ENCODE measurements around the gene GH2. TPM values are rescaled to one million over a fixed set of nuclear protein-coding genes. Genes with fewer than 3 reads are reported as not detected.
A peak's percentile ranks its signal among the peaks of the same experiment; 100 is the strongest.
"Not testable (repeated sequence)": the region's sequence is repeated elsewhere in the genome, so short reads cannot be mapped to it uniquely, and the experiment has no call there.

The GH2 gene
- total RNA-seq, 3 donors from 2014 or later (not counting 1 experiment from before 2014, with no cell fraction given): not detected

GRCh38 chr17:63903787-63904201 is 22.1 kb upstream of the GH2 start:
- H3K4me3 Mint-ChIP-seq; H3K4me3 ChIP-seq (ENCODE audit: low read length); H3K27me3 Mint-ChIP-seq (ENCODE audit: low read depth in 2 of 2); H3K36me3 Mint-ChIP-seq; H3K4me1 Mint-ChIP-seq; H3K4me1 ChIP-seq (ENCODE audit: control insufficient read depth, insufficient read depth, low read length); H3K9me3 ChIP-seq (ENCODE audit: control insufficient read depth, insufficient read depth, low read length); H3K9me3 Mint-ChIP-seq; intact Hi-C loops (cut with micrococcal nuclease); H3K27ac ChIP-seq (ENCODE audit: low read length); H3K27me3 ChIP-seq (ENCODE audit: control insufficient read depth, insufficient read depth, low read length); H3K36me3 ChIP-seq (ENCODE audit: control insufficient read depth, insufficient read depth, low read length); H3K27ac Mint-ChIP-seq: not testable (repeated sequence)
- WGBS (ENCODE audit: insufficient coverage): 25% methylated on average over 5 of the region's 5 CpGs
- TF ChIP-seq CTCF (IDR thresholded peaks at IDR 0.05): peak; percentile 57
- ATAC-seq: peak; percentile 62 to 80 (median 73)
- peak in 1 of 2 donors; percentile 56 for DNase-seq

DNA sequence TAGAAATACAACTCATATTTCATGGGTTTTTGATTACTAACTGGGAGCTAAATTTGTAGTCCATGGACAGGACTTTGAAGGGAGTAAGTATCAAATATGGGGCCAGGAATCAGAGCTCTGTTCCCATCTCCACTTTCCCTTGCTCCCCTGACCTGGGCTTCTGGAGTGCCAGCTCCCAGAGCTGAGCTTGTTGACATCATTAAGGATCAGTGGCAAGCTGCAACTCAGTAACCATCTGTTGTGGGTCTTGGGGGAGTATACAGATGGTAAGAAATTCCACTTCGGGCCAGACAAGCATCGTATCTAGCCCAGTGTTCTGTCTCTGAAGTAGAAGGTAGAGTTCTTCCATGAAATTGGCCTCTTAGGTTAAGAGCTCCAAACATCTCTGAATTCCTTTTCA is 20.2 kb upstream of the GH2 start:
- DNase-seq; H3K36me3 Mint-ChIP-seq; H3K4me1 ChIP-seq (ENCODE audit: control insufficient read depth, insufficient read depth, low read length); H3K4me3 ChIP-seq (ENCODE audit: low read length); H3K27me3 ChIP-seq (ENCODE audit: control insufficient read depth, insufficient read depth, low read length); H3K4me3 Mint-ChIP-seq; intact Hi-C loops (cut with micrococcal nuclease); ATAC-seq; H3K27ac Mint-ChIP-seq; H3K36me3 ChIP-seq (ENCODE audit: control insufficient read depth, insufficient read depth, low read length); H3K9me3 Mint-ChIP-seq; H3K4me1 Mint-ChIP-seq; H3K27ac ChIP-seq (ENCODE audit: low read length); H3K27me3 Mint-ChIP-seq (ENCODE audit: low read depth in 2 of 2); H3K9me3 ChIP-seq (ENCODE audit: control insufficient read depth, insufficient read depth, low read length): not testable (repeated sequence)
- WGBS (ENCODE audit: insufficient coverage): 89% methylated on average over 2 of the region's 2 CpGs

DNA sequence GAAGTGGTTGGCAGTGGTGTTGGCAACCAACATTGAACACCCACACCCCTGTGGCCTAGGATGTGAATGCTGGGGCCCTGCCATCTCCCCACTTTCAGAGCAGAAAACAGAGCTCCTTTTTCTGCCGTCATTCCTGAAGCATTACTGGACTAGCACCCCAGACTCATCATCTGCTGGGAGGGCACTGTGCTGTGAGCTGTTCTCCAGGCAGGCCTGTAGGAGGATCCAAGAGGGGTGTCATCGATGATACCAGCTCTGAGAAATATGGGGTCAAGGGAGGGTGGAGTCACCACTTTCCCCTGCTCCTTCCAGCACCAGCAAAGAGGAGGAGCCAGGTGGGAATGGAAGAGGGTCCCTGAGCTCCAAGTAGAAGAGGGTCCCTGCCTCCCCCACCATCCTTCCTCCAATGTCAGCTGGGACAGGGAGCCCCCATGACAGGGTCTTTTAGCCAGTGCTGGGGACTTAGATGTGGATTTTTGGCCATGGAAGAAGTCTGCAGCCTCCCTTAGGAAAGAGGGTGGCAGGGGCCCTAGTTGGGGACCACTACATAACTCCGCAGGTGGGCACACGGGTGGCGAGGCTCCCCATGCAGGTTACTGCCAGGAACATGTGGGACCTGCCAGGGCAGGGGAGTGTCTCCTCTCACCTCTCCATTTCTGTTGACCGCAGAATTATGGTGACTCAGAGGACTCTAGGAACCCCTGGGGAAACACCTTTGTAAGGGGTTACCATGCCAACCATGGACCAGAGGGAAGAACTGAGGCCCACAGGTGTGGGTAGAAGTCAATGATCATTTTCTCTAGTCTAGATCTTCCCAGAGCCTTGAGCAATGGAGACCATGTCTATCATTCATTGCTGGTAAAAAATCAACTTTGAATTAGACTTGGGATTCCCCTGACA is 17.4 kb upstream of the GH2 start:
- H3K4me1 ChIP-seq (ENCODE audit: control insufficient read depth, insufficient read depth, low read length); H3K4me3 ChIP-seq (ENCODE audit: low read length); H3K27me3 Mint-ChIP-seq (ENCODE audit: low read depth in 2 of 2); H3K9me3 ChIP-seq (ENCODE audit: control insufficient read depth, insufficient read depth, low read length); H3K4me1 Mint-ChIP-seq; H3K36me3 ChIP-seq (ENCODE audit: control insufficient read depth, insufficient read depth, low read length); H3K27ac ChIP-seq (ENCODE audit: low read length); H3K27ac Mint-ChIP-seq; ATAC-seq; H3K9me3 Mint-ChIP-seq; H3K27me3 ChIP-seq (ENCODE audit: control insufficient read depth, insufficient read depth, low read length); intact Hi-C loops (cut with micrococcal nuclease); H3K36me3 Mint-ChIP-seq; H3K4me3 Mint-ChIP-seq: not testable (repeated sequence)
- DNase-seq: peak in 1 of 2 donors; percentile 56
- 70% methylated on average over 6 of the region's 6 CpGs for WGBS (ENCODE audit: insufficient coverage)

DNA sequence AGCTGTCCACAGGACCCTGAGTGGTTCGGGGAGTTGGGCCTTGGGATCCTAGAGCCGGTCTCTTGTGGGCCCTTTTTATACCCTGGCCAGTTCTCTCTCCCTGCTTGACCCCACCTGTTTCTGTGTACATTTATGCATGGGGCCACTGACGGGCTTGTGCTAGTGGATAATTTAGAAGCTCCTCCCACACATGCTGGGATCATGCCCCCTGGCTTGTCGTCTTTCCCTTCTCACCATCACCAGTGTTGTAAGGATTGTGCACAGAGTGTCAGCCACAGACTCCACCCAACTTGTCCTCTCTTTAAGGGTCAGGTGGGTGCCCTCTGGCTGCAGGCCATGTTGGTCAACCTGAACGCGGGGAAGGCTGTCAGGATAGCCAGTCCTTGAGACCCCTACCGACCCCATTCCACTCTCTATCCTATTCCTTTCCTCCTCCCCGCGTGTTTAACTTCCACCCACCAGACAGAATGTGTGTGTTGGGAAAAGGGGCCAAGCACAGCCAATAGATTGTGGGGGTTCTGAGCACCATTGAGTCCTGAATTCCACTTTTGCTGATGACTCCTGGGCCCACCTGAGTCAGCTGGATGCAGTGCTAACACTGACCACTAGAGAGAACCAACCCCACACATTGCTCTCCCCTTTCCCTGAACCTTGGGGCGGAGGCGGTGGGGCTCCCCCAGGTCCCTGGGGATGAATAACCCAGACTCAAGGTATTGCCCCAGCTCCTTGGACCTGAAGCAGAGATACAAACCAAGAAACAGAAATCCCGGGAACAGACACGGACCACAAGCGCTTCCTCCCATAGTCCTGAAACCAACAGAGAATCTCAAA is 15.0 kb upstream of the GH2 start, which contains the start of gene CSH1:
Gene CSH1 (minus strand): TSS at position 51 of the 831 bp plus-strand sequence. CDS start 63 bp downstream, outside the sequence.
- H3K36me3 ChIP-seq (ENCODE audit: control insufficient read depth, insufficient read depth, low read length); H3K9me3 ChIP-seq (ENCODE audit: control insufficient read depth, insufficient read depth, low read length); H3K9me3 Mint-ChIP-seq; H3K27ac ChIP-seq (ENCODE audit: low read length); H3K4me3 ChIP-seq (ENCODE audit: low read length); H3K4me1 ChIP-seq (ENCODE audit: control insufficient read depth, insufficient read depth, low read length); H3K27me3 Mint-ChIP-seq (ENCODE audit: low read depth in 2 of 2); ATAC-seq; intact Hi-C loops (cut with micrococcal nuclease); DNase-seq; H3K4me3 Mint-ChIP-seq; H3K36me3 Mint-ChIP-seq; H3K27ac Mint-ChIP-seq; H3K27me3 ChIP-seq (ENCODE audit: control insufficient read depth, insufficient read depth, low read length); H3K4me1 Mint-ChIP-seq: not testable (repeated sequence)
- WGBS (ENCODE audit: insufficient coverage): 97% methylated on average over 4 of the region's 14 CpGs

DNA sequence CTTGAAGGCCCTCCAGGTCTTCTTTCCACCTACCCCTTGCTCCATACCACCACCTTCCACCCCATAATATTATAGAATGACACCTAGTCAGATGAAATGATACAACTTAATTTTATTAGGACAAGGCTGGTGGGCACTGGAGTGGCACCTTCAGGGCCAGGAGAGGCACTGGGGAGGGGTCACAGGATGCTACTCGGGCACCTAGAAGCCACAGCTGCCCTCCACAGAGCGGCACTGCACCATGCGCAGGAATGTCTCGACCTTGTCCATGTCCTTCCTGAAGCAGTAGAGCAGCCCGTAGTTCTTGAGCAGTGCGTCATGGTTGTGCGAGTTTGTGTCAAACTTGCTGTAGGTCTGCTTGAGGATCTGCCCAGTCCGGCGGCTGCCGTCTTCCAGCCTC is 13.1 kb upstream of the GH2 start:
- H3K4me1 Mint-ChIP-seq; DNase-seq; H3K27ac Mint-ChIP-seq; H3K27ac ChIP-seq (ENCODE audit: low read length); H3K36me3 Mint-ChIP-seq; ATAC-seq; H3K4me3 ChIP-seq (ENCODE audit: low read length); H3K36me3 ChIP-seq (ENCODE audit: control insufficient read depth, insufficient read depth, low read length); H3K9me3 ChIP-seq (ENCODE audit: control insufficient read depth, insufficient read depth, low read length); H3K9me3 Mint-ChIP-seq; intact Hi-C loops (cut with micrococcal nuclease); H3K27me3 ChIP-seq (ENCODE audit: control insufficient read depth, insufficient read depth, low read length); H3K4me1 ChIP-seq (ENCODE audit: control insufficient read depth, insufficient read depth, low read length); H3K4me3 Mint-ChIP-seq; H3K27me3 Mint-ChIP-seq (ENCODE audit: low read depth in 2 of 2): not testable (repeated sequence)
- WGBS (ENCODE audit: insufficient coverage): 93% methylated on average over 1 of the region's 10 CpGs

- H3K36me3 ChIP-seq (ENCODE audit: control insufficient read depth, insufficient read depth, low read length); H3K4me3 ChIP-seq (ENCODE audit: low read length); H3K4me1 ChIP-seq (ENCODE audit: control insufficient read depth, insufficient read depth, low read length); ATAC-seq; H3K4me3 Mint-ChIP-seq; H3K27me3 Mint-ChIP-seq (ENCODE audit: low read depth in 2 of 2); H3K4me1 Mint-ChIP-seq; intact Hi-C loops (cut with micrococcal nuclease); H3K9me3 ChIP-seq (ENCODE audit: control insufficient read depth, insufficient read depth, low read length); H3K27ac Mint-ChIP-seq; DNase-seq; H3K27ac ChIP-seq (ENCODE audit: low read length); H3K36me3 Mint-ChIP-seq; H3K9me3 Mint-ChIP-seq; H3K27me3 ChIP-seq (ENCODE audit: control insufficient read depth, insufficient read depth, low read length): not testable (repeated sequence)
- WGBS (ENCODE audit: insufficient coverage): 86% methylated on average over 2 of the region's 3 CpGs
Observed at GRCh38 chr17:63894021-63894420, 12.3 kb upstream of the GH2 start.

Data from natural killer cell (primary cell).